Cortex of kidney (tissue), 1 donor: ENCODE data around the gene ALKBH7.

Source experiments
- DNase-seq: peaks from one replicate; lab custom pipeline; 2025; lab: John Stamatoyannopoulos, UW

ALKBH7 gene

DNA sequence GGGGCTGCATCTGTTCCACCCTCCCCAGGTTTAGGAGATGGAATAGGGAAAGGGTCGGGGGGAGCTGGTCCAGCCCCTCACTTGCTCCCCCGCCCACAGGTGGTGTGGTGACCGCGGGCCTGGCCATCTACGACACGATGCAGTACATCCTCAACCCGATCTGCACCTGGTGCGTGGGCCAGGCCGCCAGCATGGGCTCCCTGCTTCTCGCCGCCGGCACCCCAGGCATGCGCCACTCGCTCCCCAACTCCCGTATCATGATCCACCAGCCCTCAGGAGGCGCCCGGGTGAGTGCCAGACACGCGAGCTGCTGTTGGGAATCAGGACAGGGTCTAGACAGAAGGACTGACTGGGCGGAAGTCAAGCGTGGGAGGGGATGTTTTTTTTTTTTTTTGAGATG lies 8.2 kb upstream of the ALKBH7 start:
- no peak for DNase-seq

- no peak for DNase-seq
Measured at GRCh38 chr19:6373096-6373812, 660 bp downstream of the ALKBH7 start.

- DNase-seq: no peak
Measured at GRCh38 chr19:6373813-6374108, 1.2 kb downstream of the ALKBH7 start.

DNA sequence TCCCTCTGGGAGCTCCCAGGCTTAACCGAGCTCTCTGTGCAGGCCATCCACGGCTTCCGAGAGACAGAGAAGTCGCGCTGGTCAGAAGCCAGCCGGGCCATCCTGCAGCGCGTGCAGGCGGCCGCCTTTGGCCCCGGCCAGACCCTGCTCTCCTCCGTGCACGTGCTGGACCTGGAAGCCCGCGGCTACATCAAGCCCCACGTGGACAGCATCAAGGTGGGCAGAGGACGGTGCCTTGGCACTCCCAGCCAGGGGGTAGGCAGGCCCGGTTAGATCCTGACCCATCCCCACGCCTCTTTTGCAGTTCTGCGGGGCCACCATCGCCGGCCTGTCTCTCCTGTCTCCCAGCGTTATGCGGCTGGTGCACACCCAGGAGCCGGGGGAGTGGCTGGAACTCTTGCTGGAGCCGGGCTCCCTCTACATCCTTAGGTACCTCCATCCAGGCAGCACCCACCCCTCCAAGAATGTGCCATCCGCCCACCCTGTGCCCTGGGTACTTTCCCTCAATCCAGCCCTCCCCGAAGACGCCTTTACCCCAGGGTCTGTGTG lies 1.6 kb downstream of the ALKBH7 start:
- no peak for DNase-seq

DNA sequence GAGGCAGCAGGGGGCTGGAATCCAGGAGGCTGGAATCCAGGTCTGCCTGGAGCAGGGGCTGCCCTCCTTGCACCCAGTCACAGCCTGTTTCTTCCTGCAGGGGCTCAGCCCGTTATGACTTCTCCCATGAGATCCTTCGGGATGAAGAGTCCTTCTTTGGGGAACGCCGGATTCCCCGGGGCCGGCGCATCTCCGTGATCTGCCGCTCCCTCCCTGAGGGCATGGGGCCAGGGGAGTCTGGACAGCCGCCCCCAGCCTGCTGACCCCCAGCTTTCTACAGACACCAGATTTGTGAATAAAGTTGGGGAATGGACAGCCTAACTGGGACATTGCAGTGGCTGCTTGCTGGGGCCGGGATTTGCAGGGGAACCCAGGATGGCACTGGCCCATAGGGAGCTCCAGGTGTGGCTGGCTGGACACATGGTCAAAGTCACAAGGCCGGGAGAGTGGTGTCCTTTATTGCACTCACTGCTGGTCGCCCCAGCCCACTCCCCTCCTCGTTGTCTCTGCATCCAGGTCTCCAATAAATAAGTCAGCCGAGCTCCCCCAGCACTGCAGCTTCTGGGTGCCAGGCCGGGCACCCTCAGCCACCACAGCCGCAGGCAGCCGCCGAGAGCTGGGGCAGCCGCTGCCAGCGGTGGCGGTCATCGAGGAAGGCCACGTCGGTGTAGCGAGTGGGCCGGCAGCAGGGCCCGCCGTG lies 2.3 kb downstream of the ALKBH7 start:
- no peak for DNase-seq

GRCh38 chr19:6375411-6376010 lies 2.9 kb downstream of the ALKBH7 start, which contains the start of gene PSPN:
PSPN (minus strand) TSS chr19:6375933; CDS start chr19:6375849, 84 bp downstream.
- DNase-seq: no peak

GRCh38 chr19:6376512-6377190 lies 4.1 kb downstream of the ALKBH7 start:
- DNase-seq: no peak

- no peak for DNase-seq
Measured at GRCh38 chr19:6378041-6378440, 5.4 kb downstream of the ALKBH7 start.

DNA sequence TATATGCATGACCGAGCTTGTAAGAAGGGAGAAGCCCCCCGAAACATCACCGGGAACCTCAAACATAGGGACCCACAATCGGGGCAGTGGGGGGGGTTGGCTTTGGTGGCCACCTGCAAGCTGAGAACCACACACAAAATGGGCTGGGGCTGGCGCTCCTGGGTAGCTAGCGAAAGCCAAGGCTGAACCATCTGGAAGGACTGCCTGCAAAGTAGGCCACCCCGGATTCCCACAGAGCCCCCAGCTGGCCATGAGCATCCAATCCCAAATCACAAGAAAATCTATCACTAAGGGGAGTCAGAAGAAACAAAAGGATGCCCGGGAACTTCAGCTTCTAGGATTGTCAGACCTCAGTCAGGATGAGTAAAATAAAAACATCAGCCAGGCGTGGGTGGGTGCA lies 5.9 kb downstream of the ALKBH7 start:
- no peak for DNase-seq

GRCh38 chr19:6379744-6380143 lies 7.2 kb downstream of the ALKBH7 start:
- no peak for DNase-seq

DNA sequence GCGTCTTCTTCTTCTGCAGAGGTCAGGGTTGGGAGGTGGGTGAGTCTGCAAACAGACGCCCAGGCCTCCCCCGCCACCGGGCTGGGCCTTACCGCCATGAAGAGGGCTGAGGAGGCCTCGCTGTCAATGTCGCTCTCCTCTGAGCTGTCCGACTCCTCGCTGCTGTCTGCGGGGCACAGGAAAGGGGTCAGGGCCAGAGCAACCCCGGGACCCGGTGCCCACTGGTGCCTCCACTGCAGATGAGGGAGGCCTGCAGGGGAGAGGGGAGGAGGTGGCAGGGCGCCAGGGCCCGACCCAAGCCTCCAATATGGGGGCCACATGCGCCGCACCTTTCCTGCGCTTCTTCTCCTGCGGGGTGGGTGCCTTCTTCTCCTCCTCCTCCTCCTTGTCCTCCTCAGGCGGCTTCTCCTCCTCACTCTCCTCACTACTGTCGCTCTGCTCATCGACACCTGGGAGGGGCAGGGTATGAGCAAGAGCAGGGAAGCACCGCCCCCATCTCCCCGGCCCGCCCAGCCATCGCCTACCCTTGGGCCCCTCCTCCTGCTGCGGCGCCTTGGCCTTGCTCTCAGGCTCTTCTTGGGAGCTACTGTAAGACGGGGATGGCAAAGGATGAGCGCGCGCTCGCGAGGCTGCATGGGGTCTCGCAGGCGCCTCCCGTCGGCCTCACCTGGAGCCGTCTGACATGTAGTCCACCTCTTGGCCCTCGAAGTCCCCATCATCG lies 8.6 kb downstream of the ALKBH7 start:
- DNase-seq: no peak

GRCh38 chr19:6383188-6383587 lies 10.6 kb downstream of the ALKBH7 start:
- no peak for DNase-seq

DNA sequence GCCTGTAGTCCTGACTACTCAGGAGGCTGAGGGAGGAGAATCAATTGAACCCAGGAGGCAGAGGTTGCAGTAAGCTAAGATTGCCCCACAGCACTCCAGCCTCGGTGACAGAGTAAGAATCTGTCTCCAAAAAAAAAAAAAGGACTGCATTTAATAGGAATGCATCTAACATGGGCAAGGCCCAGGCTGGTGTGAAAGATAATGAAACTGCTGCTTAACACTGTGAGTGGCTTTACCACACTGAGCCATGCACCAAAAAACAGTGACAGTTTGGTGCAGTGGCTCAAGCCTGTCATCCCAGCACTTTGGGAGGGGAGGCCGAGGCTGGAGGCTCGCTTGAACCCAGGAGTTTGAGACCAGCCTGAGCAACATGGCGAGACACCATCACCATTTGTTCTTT lies 11.8 kb downstream of the ALKBH7 start:
- no peak for DNase-seq

GRCh38 chr19:6387372-6387771 lies 14.8 kb downstream of the ALKBH7 start:
- no peak for DNase-seq

- no peak for DNase-seq
Measured at GRCh38 chr19:6392221-6393073, 19.9 kb downstream of the ALKBH7 start.

GRCh38 chr19:6393074-6393982 lies 20.7 kb downstream of the ALKBH7 start, which contains the start of gene GTF2F1:
GTF2F1 (minus strand) TSS chr19:6393164; CDS start chr19:6392995, 169 bp downstream.
- DNase-seq: no peak

GRCh38 chr19:6393983-6394412 lies 21.4 kb downstream of the ALKBH7 start:
- no peak for DNase-seq

- no peak for DNase-seq
Measured at GRCh38 chr19:6394831-6395230, 22.2 kb downstream of the ALKBH7 start.

- no peak for DNase-seq
Measured at GRCh38 chr19:6396305-6396704, 23.7 kb downstream of the ALKBH7 start.
